Measurements from ENCODE around the gene GALNT10.

DNA sequence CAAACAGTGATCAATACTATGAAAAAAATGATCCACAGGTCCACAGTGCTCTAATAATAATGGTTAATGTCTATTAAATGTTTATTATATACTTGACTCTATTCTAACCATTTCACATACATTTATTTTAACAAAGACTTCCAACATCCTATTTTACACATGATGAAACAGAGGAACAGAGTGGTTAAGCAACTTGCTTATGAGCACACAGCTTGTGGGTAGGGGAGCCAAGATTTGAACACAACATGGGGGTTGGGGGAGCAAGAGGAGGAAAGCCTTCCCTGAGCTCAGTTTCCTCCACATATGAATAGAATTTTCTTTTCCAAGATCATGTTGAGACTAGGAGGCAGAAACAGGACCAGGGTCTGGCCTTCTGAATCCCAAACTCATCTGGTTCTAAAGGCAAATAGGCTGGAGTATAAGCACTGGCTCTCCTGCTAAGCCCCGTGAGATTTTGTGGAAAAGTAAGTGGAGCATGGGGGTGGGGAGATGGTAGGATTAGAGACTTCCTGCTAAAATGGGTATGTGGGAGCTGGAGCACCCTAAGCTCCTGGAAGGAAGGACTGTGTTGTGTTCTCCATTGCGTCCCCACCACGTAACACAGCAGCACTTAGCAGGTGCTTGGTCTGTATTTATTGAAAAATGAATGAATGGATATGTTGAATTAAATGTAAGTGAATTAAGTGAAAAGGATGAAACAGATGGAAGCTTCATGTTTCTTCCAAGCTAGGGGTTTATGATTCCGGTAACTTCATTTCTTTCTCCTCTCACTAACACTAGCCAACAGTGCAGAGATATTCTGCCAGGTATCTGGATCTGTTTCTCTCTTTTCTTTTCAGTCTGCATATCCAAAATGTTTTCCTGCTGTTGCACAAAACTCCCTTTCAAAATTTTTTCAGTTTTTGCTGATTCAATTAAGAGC, 26.9 kb upstream of the GALNT10 start:
- TF ChIP-seq CBX1 (IDR thresholded peaks at IDR 0.05; ENCODE audit: low read depth) = no peak
- no peak for TF ChIP-seq KDM4B (IDR thresholded peaks at IDR 0.05; ENCODE audit: borderline replicate concordance in 2 of 2, low read depth in 1 of 2)
- TF ChIP-seq ZNF224 (CRISPR knock-in tag; IDR thresholded peaks at IDR 0.05) = no peak
- no peak for TF ChIP-seq TRIM24 (IDR thresholded peaks at IDR 0.05)
- TF ChIP-seq EHMT2 (IDR thresholded peaks at IDR 0.05) = no peak
- TF ChIP-seq, protein P1, sequence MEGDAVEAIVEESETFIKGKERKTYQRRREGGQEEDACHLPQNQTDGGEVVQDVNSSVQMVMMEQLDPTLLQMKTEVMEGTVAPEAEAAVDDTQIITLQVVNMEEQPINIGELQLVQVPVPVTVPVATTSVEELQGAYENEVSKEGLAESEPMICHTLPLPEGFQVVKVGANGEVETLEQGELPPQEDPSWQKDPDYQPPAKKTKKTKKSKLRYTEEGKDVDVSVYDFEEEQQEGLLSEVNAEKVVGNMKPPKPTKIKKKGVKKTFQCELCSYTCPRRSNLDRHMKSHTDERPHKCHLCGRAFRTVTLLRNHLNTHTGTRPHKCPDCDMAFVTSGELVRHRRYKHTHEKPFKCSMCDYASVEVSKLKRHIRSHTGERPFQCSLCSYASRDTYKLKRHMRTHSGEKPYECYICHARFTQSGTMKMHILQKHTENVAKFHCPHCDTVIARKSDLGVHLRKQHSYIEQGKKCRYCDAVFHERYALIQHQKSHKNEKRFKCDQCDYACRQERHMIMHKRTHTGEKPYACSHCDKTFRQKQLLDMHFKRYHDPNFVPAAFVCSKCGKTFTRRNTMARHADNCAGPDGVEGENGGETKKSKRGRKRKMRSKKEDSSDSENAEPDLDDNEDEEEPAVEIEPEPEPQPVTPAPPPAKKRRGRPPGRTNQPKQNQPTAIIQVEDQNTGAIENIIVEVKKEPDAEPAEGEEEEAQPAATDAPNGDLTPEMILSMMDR (IDR thresholded peaks at IDR 0.05 in 2 of 3, conservative IDR thresholded peaks at IDR 0.05 in 1 of 3; ENCODE audit: insufficient read depth in 2 of 3, low read depth in 1 of 3, low read length in 3 of 3) = no peak
- no peak for TF ChIP-seq HNRNPLL (IDR thresholded peaks at IDR 0.05; ENCODE audit: low read depth, low read length, poor library complexity, severe bottlenecking)
- no peak for TF ChIP-seq MTA2 (IDR thresholded peaks at IDR 0.05; ENCODE audit: low read depth)
- TF ChIP-seq, protein P2, sequence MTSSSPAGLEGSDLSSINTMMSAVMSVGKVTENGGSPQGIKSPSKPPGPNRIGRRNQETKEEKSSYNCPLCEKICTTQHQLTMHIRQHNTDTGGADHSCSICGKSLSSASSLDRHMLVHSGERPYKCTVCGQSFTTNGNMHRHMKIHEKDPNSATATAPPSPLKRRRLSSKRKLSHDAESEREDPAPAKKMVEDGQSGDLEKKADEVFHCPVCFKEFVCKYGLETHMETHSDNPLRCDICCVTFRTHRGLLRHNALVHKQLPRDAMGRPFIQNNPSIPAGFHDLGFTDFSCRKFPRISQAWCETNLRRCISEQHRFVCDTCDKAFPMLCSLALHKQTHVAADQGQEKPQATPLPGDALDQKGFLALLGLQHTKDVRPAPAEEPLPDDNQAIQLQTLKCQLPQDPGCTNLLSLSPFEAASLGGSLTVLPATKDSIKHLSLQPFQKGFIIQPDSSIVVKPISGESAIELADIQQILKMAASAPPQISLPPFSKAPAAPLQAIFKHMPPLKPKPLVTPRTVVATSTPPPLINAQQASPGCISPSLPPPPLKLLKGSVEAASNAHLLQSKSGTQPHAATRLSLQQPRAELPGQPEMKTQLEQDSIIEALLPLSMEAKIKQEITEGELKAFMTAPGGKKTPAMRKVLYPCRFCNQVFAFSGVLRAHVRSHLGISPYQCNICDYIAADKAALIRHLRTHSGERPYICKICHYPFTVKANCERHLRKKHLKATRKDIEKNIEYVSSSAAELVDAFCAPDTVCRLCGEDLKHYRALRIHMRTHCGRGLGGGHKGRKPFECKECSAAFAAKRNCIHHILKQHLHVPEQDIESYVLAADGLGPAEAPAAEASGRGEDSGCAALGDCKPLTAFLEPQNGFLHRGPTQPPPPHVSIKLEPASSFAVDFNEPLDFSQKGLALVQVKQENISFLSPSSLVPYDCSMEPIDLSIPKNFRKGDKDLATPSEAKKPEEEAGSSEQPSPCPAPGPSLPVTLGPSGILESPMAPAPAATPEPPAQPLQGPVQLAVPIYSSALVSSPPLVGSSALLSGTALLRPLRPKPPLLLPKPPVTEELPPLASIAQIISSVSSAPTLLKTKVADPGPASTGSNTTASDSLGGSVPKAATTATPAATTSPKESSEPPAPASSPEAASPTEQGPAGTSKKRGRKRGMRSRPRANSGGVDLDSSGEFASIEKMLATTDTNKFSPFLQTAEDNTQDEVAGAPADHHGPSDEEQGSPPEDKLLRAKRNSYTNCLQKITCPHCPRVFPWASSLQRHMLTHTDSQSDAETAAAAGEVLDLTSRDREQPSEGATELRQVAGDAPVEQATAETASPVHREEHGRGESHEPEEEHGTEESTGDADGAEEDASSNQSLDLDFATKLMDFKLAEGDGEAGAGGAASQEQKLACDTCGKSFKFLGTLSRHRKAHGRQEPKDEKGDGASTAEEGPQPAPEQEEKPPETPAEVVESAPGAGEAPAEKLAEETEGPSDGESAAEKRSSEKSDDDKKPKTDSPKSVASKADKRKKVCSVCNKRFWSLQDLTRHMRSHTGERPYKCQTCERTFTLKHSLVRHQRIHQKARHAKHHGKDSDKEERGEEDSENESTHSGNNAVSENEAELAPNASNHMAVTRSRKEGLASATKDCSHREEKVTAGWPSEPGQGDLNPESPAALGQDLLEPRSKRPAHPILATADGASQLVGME (CRISPR knock-in tag; IDR thresholded peaks at IDR 0.05) = no peak
- TF ChIP-seq JUND (IDR thresholded peaks at IDR 0.05; ENCODE audit: borderline replicate concordance, low read depth, low read length) = no peak
- TF ChIP-seq JUND (tag; IDR thresholded peaks at IDR 0.05; ENCODE audit: borderline replicate concordance, low read depth, low read length) = no peak
- TF ChIP-seq NFYB (IDR thresholded peaks at IDR 0.05; ENCODE audit: extremely low read depth, insufficient read length) = no peak
- TF ChIP-seq NRF1 (conservative IDR thresholded peaks at IDR 0.05 in 1 of 2, IDR thresholded peaks at IDR 0.05 in 1 of 2) = no peak
- TF ChIP-seq MYBL2 (IDR thresholded peaks at IDR 0.05; ENCODE audit: low read depth) = no peak
- TF ChIP-seq MYBL2 (CRISPR knock-in tag; IDR thresholded peaks at IDR 0.05; ENCODE audit: borderline replicate concordance) = no peak
- no peak for TF ChIP-seq TCF7L2 (IDR thresholded peaks at IDR 0.05; ENCODE audit: low read depth, low read length)

Data from K562 (cell line).